Testis (tissue), 3 donors: ENCODE data around the gene OR2F1. TPM values are rescaled to one million over a fixed set of nuclear protein-coding genes. Genes with fewer than 3 reads are reported as not detected.

ENCODE experiments used
- DNase-seq: peaks from one replicate; pipeline ENCODE4 v3.0.0-alpha.2; 2019
- H3K27ac ChIP-seq, 2 donors: fragments of 200-600 bp; sonication (generic); one replicate each; pipeline ENCODE4 v1.5.1; 2019
- H3K27me3 ChIP-seq: fragments of 200-600 bp; sonication (generic); one replicate; pipeline ENCODE4 v1.5.1; 2019
- H3K36me3 ChIP-seq: fragments of 200-600 bp; sonication (generic); one replicate; pipeline ENCODE4 v1.5.1; 2017; ENCODE audit warnings: low read depth; ENCODE audit errors: missing control alignments
- H3K4me1 ChIP-seq: fragments of 200-600 bp; sonication (generic); one replicate; pipeline ENCODE4 v1.5.1; 2019
- H3K4me3 ChIP-seq, 2 donors: fragments of 200-600 bp; sonication (generic); one replicate each; pipeline ENCODE4 v1.5.1; 2017 to 2019
- H3K9me3 ChIP-seq: fragments of 200-600 bp; sonication (generic); one replicate; pipeline ENCODE4 v1.5.1; 2017
- POLR2A ChIP-seq: fragments of 450-650 bp; IDR thresholded peaks from one replicate; pipeline ENCODE4 v1.6.1; 2017; ENCODE audit warnings: antibody characterized with exemption, mild to moderate bottlenecking, moderate library complexity
- WGBS, 2 donors: methylation state at CpG; one replicate each; pipeline ENCODE4 v1.1.5; 2018; 5-methylcytosine and 5-hydroxymethylcytosine counted together
- intact Hi-C: fragments of 100-400 bp; cut with DNase I; formaldehyde crosslinking; loops from one replicate; pipeline ENCODE4 v1.15.1; 2023; ENCODE audit warnings: low total_unique reads
- polyA plus RNA-seq: library from polyadenylated mRNA; stranded (reverse); fragments of 350-450 nt; fragmentation: Illumina TruSeq; extraction: RNeasy Lipid Tissue Mini Kit (QIAGEN cat#74804); gene quantifications from one replicate; pipeline ENCODE4 v1.2.3, GENCODE V29; 2014; ENCODE audit warnings: low read depth, low replicate concordance; ENCODE audit not compliant: insufficient read depth
- total RNA-seq, 2 donors: library from RNA; depleted of rRNA; stranded (reverse); fragments of >200 nt; gene quantifications; one replicate each; pipeline ENCODE4 v1.2.3, GENCODE V29; 2016
- TF ChIP-seq, protein P1 (sequence below), 3 experiments: fragments of 450-650 bp in 2 of 3; fragments of 200-600 bp in 1 of 3; sonication (generic) in 1 of 3; IDR thresholded peaks; one replicate each; pipeline ENCODE4 v1.5.1; 2016 to 2019; ENCODE audit warnings: antibody characterized with exemption in 3 of 3, mild to moderate bottlenecking in 2 of 3, moderate library complexity in 1 of 3

Gene OR2F1
- total and polyA plus RNA-seq, 3 donors from 2014 or later = 0.20 to 5.3 (median 2.2) TPM

DNA sequence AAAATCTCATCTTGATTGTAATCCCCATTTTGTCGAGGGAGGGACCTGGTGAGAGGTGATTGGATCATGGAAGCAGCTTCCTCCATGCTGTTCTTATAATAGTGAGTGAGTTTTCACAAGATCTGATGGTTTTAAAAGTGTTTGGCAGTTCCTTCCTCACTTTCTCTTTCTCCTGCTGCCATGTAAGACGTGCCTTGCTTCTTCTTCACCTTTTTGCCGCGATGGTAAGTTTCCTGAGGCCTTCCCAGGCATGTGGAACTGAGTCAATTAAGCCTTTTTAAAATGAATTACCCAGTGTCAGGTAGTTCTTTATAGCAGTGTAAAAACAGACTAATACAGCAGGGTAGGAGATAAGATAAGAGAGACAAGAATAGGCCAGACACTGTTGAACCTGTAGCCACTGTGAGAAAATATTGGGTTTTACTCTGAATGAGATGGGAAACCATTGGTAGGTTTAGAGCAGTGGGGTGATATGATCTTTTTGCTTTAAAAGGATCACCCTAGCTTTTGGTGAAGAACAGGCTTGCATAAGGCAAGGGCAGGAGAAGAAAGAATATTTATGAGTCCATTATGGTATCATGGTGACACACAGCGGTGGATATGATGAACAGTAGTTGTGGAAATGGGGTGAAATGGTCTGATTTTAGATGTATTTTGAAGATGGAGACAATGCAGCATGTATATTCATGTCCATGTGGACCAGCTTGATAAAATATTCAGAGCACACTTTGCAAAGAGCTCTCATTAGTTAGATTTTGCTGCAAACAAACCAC is 57.0 kb downstream of the OR2F1 start:
- DNase-seq = no peak
- no peak overlapping the region for H3K27ac ChIP-seq
- no peaks in the 10 kb centered on the region for H3K27me3 ChIP-seq
- H3K4me1 ChIP-seq = no peaks in the 10 kb centered on the region
- H3K36me3 ChIP-seq = no peaks in the 10 kb centered on the region
- TF ChIP-seq POLR2A = no peak
- TF ChIP-seq, protein P1, sequence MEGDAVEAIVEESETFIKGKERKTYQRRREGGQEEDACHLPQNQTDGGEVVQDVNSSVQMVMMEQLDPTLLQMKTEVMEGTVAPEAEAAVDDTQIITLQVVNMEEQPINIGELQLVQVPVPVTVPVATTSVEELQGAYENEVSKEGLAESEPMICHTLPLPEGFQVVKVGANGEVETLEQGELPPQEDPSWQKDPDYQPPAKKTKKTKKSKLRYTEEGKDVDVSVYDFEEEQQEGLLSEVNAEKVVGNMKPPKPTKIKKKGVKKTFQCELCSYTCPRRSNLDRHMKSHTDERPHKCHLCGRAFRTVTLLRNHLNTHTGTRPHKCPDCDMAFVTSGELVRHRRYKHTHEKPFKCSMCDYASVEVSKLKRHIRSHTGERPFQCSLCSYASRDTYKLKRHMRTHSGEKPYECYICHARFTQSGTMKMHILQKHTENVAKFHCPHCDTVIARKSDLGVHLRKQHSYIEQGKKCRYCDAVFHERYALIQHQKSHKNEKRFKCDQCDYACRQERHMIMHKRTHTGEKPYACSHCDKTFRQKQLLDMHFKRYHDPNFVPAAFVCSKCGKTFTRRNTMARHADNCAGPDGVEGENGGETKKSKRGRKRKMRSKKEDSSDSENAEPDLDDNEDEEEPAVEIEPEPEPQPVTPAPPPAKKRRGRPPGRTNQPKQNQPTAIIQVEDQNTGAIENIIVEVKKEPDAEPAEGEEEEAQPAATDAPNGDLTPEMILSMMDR (IDR thresholded peaks at IDR 0.05) = no peak
- 91 to 92% methylated on average over 5 of the region's 5 CpGs for WGBS, 2 donors
- no peak overlapping the region for H3K4me3 ChIP-seq
- intact Hi-C loops = no loop called here
- H3K9me3 ChIP-seq = no peaks in the 10 kb centered on the region

Other genes with a start within 250 kb of the OR2F1 start
- gene CTAGE6, start 197.1 kb upstream of the OR2F1 start, total RNA-seq = 10 to 100 TPM; 12.2 to 29.1 TPM
- gene CTAGE6, start 197.1 kb upstream of the OR2F1 start, polyA plus RNA-seq = 7.9 TPM
- 10 to 100 TPM; 21.3 to 28.7 TPM for gene TCAF1, start 52.7 kb upstream of the OR2F1 start, total RNA-seq
- 6.2 TPM for gene TCAF1, start 52.7 kb upstream of the OR2F1 start, polyA plus RNA-seq
- gene OR2F2, start 19.6 kb upstream of the OR2F1 start, total RNA-seq = 1 to 10 TPM; 1.2 to 3.5 TPM
- 0.30 TPM for gene OR2F2, start 19.6 kb upstream of the OR2F1 start, polyA plus RNA-seq
- 1 to 10 TPM; 1.4 to 1.8 TPM for gene OR6B1, start 45.5 kb downstream of the OR2F1 start, total RNA-seq
- 0.53 TPM for gene OR6B1, start 45.5 kb downstream of the OR2F1 start, polyA plus RNA-seq
- under 1 TPM; 0.31 to 0.43 TPM for gene OR2A5, start 94.1 kb downstream of the OR2F1 start, total RNA-seq
- not detected for gene OR2A5, start 94.1 kb downstream of the OR2F1 start, polyA plus RNA-seq
- under 1 TPM in 1 of 2 donors, not detected in 1; 0.19 TPM for gene OR2A25, start 115.0 kb downstream of the OR2F1 start, total RNA-seq
- gene OR2A25, start 115.0 kb downstream of the OR2F1 start, polyA plus RNA-seq = 0.18 TPM
- gene OR2A12, start 131.4 kb downstream of the OR2F1 start, total RNA-seq = under 1 TPM; 0.06 to 0.39 TPM
- gene OR2A12, start 131.4 kb downstream of the OR2F1 start, polyA plus RNA-seq = not detected
- not detected for gene OR2A2, start 154.7 kb downstream of the OR2F1 start, total RNA-seq
- gene OR2A2, start 154.7 kb downstream of the OR2F1 start, polyA plus RNA-seq = not detected
- not detected for gene OR2A14, start 168.3 kb downstream of the OR2F1 start, total RNA-seq
- not detected for gene OR2A14, start 168.3 kb downstream of the OR2F1 start, polyA plus RNA-seq
- 10 to 100 TPM in 1 of 2 donors, 1 to 10 TPM in 1; 7.5 to 13.1 TPM for gene CTAGE4, start 228.6 kb downstream of the OR2F1 start, total RNA-seq
- gene CTAGE4, start 228.6 kb downstream of the OR2F1 start, polyA plus RNA-seq = not detected
- 1 to 10 TPM in 1 of 2 donors, under 1 TPM in 1; 0.87 to 1.3 TPM for gene ARHGEF35, start 241.0 kb downstream of the OR2F1 start, total RNA-seq
- 3.0 TPM for gene ARHGEF35, start 241.0 kb downstream of the OR2F1 start, polyA plus RNA-seq